HG03521 (cell line): Measurements from ENCODE around the gene SEPTIN12.
A peak's percentile ranks its signal among the peaks of the same experiment; 100 is the strongest.

Experiments used
- ATAC-seq: cut with Tn5 transposase; IDR thresholded peaks from one replicate; pipeline ENCODE4 v1.9.1; 2021; ENCODE audit warnings: mild to moderate bottlenecking, moderate library complexity; ENCODE audit not compliant: unreplicated experiment

The SEPTIN12 gene

DNA sequence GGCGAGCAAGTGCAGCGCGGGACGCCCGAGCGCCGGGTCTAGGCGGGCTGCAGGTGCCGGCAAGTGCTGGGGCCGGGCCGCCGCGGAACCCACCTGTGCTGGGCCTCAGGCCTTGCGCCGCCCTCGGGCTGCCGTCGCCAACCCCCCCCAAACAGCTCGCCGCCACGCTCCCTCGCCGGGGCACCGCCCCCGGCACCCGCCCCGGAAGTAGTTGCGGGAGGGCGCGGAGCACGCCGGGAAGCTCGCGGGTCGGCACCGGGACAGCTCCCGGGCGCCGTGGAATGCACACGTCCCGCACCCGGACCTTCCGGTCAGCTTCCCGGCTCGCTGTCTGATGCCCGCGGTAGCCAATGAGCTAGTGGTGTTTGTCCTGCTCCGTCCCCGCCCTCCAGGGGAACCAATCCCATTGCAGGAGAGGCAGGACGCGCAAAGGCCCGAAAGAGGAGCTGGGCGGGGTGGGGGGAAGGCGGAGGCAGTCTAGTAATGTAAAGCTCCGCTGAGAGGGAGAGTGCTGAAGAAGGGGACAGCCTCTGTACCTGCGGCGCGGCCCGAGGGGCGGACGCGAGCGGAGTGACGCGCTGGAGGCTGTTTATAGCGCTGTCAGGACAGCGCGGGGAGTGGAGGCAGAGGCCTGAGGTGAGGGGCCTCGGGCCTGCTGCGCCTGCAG is 53.9 kb downstream of the SEPTIN12 start, which contains the start of the genes ANKS3 and DNAAF8:
Gene ANKS3, minus strand, starts transcription at position 209 of the 667 bp plus-strand sequence. CDS start 4,122 bp downstream, outside the sequence.
Gene DNAAF8, plus strand, starts transcription at position 475 of the 667 bp plus-strand sequence. CDS start 1,978 bp downstream, outside the sequence.
- ATAC-seq, result peak; percentile 78

DNA sequence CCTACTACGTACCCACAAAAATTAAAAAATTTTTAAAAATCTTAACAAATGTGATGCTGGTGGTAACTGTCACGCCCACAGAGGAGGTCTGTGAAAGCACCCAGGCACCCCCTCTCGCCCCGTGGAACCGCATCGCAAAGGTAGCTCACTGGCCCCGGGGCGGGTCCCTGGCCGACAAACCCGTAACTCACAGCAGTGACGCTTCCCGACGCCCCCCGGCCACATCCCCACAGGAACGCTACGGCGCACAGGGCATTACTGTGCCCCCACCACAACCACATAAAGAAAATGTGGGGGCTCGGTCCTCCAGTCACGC is 54.4 kb downstream of the SEPTIN12 start:
- peak; percentile 1 for ATAC-seq

DNA sequence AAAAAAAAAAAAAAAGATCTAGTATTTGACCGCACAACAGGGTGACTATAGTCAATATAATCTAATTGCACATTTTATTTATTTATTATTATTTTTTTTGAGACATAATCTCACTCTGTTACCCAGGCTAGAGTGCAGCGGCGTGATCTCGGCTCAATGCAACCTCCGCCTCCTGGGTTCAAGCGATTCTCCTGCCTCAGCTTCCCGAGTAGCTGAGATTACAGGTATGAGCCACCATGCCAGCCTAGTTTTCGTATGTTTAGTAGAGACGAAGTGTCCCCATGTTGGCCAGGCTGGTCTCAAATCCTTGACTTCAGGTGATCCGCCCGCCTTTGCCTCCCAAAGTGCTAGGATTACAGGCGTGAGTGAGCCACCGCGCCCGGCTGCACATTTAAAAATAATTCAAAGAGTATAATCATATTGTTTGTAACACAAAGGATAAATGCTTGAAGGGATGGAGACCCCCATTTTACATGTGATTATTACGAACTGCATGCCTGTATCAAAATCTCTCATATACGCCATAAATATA is 54.9 kb downstream of the SEPTIN12 start:
- no peak for ATAC-seq

DNA sequence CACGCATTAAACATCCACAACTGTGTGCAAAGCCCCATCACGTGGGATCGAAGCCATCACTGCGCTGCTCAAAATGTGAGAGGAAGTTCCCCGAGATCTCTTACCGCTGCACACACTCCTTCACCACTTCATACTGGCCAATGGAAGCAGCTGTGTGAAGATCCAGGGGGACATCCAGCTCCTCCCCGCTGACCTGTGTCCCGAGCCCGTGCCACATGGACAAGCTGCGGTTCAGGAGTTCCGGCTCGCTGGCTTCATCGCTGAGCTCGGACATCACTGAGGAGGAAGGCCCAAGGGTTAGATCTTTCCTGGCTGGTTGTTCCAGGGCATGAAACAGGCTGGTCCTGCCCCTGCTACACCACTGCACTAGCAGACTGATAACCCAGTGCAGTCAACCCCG is 58.3 kb downstream of the SEPTIN12 start:
- ATAC-seq, result no peak

GRCh38 chr16:4728676-4729075 is 59.5 kb downstream of the SEPTIN12 start:
- no peak for ATAC-seq
